OCI-LY3 (cell line): Measurements from ENCODE around the gene NGEF.
A peak's percentile ranks its signal among the peaks of the same experiment; 100 is the strongest.

Experiments
- H2AFZ ChIP-seq: fragments of 200-600, 300-600 bp; shearing (Covaris generic); 2 replicates; pipeline ENCODE4 v1.6.0; 2014; ENCODE audit warnings: antibody characterized with exemption, low read depth, low read length
- H3K27ac ChIP-seq: fragments of 200-600, 300-600 bp; sonication (generic); 2 replicates; pipeline ENCODE4 v1.5.1; 2014; ENCODE audit warnings: mild to moderate bottlenecking, low read length, moderate library complexity, mixed read lengths
- H3K27me3 ChIP-seq: fragments of 200-600, 300-600 bp; sonication (generic); 2 replicates; pipeline ENCODE4 v1.6.1; 2014; ENCODE audit warnings: low read depth, low read length, mixed read lengths
- H3K36me3 ChIP-seq: fragments of 200-600, 300-600 bp; sonication (generic); replicated peaks from 2 replicates; pipeline ENCODE3; 2014; ENCODE audit warnings: low read depth, low read length, mixed read lengths
- H3K4me1 ChIP-seq: fragments of 300-600, 200-600 bp; sonication (generic); 2 replicates; pipeline ENCODE4 v1.6.1; 2014; ENCODE audit warnings: low read length, mixed read lengths
- H3K4me2 ChIP-seq: fragments of 200-600, 300-600 bp; sonication (generic); 2 replicates; pipeline ENCODE4 v1.6.1; 2014; ENCODE audit warnings: low read length, mixed read lengths
- H3K4me3 ChIP-seq: fragments of 300-600, 200-600 bp; sonication (generic); 2 replicates; pipeline ENCODE4 v1.5.1; 2014; ENCODE audit warnings: antibody characterized with exemption, mild to moderate bottlenecking, low read length, moderate library complexity
- H3K79me2 ChIP-seq: fragments of 300-600, 200-600 bp; shearing (Covaris generic); 2 replicates; pipeline ENCODE4 v1.6.1; 2014; ENCODE audit warnings: mild to moderate bottlenecking, low read length, mixed read lengths
- H3K9ac ChIP-seq: fragments of 300-600, 200-600 bp; shearing (Covaris generic); 2 replicates; pipeline ENCODE4 v1.6.0; 2014; ENCODE audit warnings: mild to moderate bottlenecking, low read length, moderate library complexity
- H3K9me3 ChIP-seq: fragments of 200-600, 300-600 bp; shearing (Covaris generic); 2 replicates; pipeline ENCODE4 v1.6.1; 2014; ENCODE audit warnings: low read length, mixed read lengths; ENCODE audit not compliant: insufficient read depth
- H4K20me1 ChIP-seq: fragments of 200-600, 300-600 bp; sonication (generic); 2 replicates; pipeline ENCODE4 v1.6.1; 2016; ENCODE audit warnings: low read length, mixed read lengths; ENCODE audit not compliant: insufficient read depth
- EZH2phosphoT487 ChIP-seq: fragments of 200-600 bp; shearing (Covaris generic); IDR thresholded peaks from 2 replicates; pipeline ENCODE4 v1.6.1; 2018; ENCODE audit warnings: antibody characterized with exemption, mixed run types, low read depth
- TF ChIP-seq, protein P1 (sequence below): fragments of 200-600, 300-600 bp; sonication (generic); IDR thresholded peaks from 2 replicates; pipeline ENCODE4 v1.5.1; 2014; ENCODE audit warnings: antibody characterized with exemption, low read length, low read depth

The NGEF gene, protein sequence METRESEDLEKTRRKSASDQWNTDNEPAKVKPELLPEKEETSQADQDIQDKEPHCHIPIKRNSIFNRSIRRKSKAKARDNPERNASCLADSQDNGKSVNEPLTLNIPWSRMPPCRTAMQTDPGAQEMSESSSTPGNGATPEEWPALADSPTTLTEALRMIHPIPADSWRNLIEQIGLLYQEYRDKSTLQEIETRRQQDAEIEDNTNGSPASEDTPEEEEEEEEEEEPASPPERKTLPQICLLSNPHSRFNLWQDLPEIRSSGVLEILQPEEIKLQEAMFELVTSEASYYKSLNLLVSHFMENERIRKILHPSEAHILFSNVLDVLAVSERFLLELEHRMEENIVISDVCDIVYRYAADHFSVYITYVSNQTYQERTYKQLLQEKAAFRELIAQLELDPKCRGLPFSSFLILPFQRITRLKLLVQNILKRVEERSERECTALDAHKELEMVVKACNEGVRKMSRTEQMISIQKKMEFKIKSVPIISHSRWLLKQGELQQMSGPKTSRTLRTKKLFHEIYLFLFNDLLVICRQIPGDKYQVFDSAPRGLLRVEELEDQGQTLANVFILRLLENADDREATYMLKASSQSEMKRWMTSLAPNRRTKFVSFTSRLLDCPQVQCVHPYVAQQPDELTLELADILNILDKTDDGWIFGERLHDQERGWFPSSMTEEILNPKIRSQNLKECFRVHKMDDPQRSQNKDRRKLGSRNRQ

GRCh38 chr2:233013027-233013461, at the start of gene NGEF:
TSS of gene NGEF (minus strand) at chr2:233013256. CDS start at chr2:232974890, 38,366 bp downstream.
- Histone ChIP-seq H3K36me3 (no peaks in the 10 kb centered on the region), H3K9ac (no peak within 1 kb of the TSS), H3K4me3 (no peak within 1 kb of the TSS), H3K27me3 (no peaks in the 10 kb centered on the region), H3K4me1 (no peaks in the 10 kb centered on the region), H3K27ac (no peak within 1 kb of the TSS), H3K79me2 (no peaks in the 10 kb centered on the region), H3K9me3 (no peaks in the 10 kb centered on the region), H4K20me1 (no peaks in the 10 kb centered on the region), H3K4me2 (no peak within 1 kb of the TSS), H2AFZ (no peak within 1 kb of the TSS)
- TF ChIP-seq, protein P1, sequence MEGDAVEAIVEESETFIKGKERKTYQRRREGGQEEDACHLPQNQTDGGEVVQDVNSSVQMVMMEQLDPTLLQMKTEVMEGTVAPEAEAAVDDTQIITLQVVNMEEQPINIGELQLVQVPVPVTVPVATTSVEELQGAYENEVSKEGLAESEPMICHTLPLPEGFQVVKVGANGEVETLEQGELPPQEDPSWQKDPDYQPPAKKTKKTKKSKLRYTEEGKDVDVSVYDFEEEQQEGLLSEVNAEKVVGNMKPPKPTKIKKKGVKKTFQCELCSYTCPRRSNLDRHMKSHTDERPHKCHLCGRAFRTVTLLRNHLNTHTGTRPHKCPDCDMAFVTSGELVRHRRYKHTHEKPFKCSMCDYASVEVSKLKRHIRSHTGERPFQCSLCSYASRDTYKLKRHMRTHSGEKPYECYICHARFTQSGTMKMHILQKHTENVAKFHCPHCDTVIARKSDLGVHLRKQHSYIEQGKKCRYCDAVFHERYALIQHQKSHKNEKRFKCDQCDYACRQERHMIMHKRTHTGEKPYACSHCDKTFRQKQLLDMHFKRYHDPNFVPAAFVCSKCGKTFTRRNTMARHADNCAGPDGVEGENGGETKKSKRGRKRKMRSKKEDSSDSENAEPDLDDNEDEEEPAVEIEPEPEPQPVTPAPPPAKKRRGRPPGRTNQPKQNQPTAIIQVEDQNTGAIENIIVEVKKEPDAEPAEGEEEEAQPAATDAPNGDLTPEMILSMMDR = no peak
- no peak for TF ChIP-seq EZH2phosphoT487

DNA sequence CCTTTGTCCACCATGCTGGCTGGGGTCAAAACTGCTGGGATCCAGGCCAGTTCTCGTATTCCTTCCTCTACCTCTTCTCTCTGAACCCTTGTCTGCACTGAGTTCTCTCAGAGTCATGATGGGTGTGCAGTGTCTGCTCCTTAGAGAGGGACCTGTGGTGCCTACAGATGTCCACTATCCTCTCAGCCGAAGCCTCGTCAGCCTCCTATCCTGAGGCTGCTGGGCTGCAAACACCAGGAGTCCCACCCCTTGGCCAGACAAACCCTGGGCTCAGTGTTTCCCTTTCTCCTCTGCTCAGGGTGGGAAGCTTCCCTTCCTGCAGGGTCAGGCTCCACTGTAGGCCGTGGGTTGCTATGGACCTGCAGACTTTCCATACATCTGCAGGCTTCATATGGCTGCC, 49.4 kb upstream of the NGEF start:
- Histone ChIP-seq H3K9me3 (no peaks in the 10 kb centered on the region), H3K27me3 (no peaks in the 10 kb centered on the region), H4K20me1 (peaks cover 53% of the 10 kb centered on the region), H3K79me2 (peaks cover 81% of the 10 kb centered on the region), H3K27ac (peak overlapping the region; percentile 96), H3K36me3 (peaks cover 56% of the 10 kb centered on the region), H3K4me1 (peaks cover 31% of the 10 kb centered on the region), H3K9ac (peak overlapping the region; percentile 100), H2AFZ (no peak overlapping the region), H3K4me3 (peak overlapping the region; percentile 99), H3K4me2 (peak overlapping the region; percentile 99)
- TF ChIP-seq, protein P1 = no peak
- no peak for TF ChIP-seq EZH2phosphoT487

GRCh38 chr2:233061591-233062450, 48.8 kb upstream of the NGEF start:
- Histone ChIP-seq H2AFZ (no peak overlapping the region), H3K79me2 (peaks cover 74% of the 10 kb centered on the region), H3K4me3 (peak overlapping the region; percentile 99), H3K4me1 (peaks cover 31% of the 10 kb centered on the region), H3K27ac (peak overlapping the region; percentile 96), H4K20me1 (peaks cover 47% of the 10 kb centered on the region), H3K9me3 (no peaks in the 10 kb centered on the region), H3K9ac (peak overlapping the region; percentile 100), H3K36me3 (peaks cover 50% of the 10 kb centered on the region), H3K4me2 (peak overlapping the region; percentile 99), H3K27me3 (no peaks in the 10 kb centered on the region)
- TF ChIP-seq EZH2phosphoT487 = no peak
- TF ChIP-seq, protein P1 = peak; percentile 20; the same call in 1 of the 2 replicates
